ENCODE results near the gene RPH3AL. TPM values are rescaled to one million over a fixed set of nuclear protein-coding genes. Genes with fewer than 3 reads are reported as not detected.

RPH3AL gene
- polyA plus RNA-seq, 1 donor from 2014 or later = 0.87 TPM

- Histone ChIP-seq H3K9ac (ENCODE audit: low read length) (no peak overlapping the region), H3K27ac (ENCODE audit: low read length) (no peak overlapping the region), H3K9me2 (ENCODE audit: insufficient read depth, low read length) (no peaks in the 10 kb centered on the region), H3F3A (ENCODE audit: insufficient read depth, low read length, poor library complexity, severe bottlenecking) (no peaks in the 10 kb centered on the region), H4K20me1 (ENCODE audit: insufficient read depth) (no peaks in the 10 kb centered on the region), H3K4me2 (ENCODE audit: low read length) (no peak overlapping the region), H3K4me3 (ENCODE audit: low read length) (no peak overlapping the region), H3K79me2 (replicated peaks; ENCODE audit: insufficient read depth, low read length) (no peaks in the 10 kb centered on the region), H3K9me3 (ENCODE audit: low read length) (no peaks in the 10 kb centered on the region), H2AFZ (ENCODE audit: low read depth, low read length) (no peak overlapping the region), H3K36me3 (ENCODE audit: insufficient read depth, low read length) (no peaks in the 10 kb centered on the region), H3K27me3 (ENCODE audit: insufficient read depth, low read depth, low read length) (no peaks in the 10 kb centered on the region)
- TF ChIP-seq EP300 (conservative IDR thresholded peaks at IDR 0.05; ENCODE audit: poor library complexity, severe bottlenecking) = no peak
Measured at GRCh38 chr17:395179-395578, 42.6 kb upstream of the RPH3AL start.

GRCh38 chr17:394718-395095 is 42.1 kb upstream of the RPH3AL start:
- no peak overlapping the region for H3K4me3 ChIP-seq (ENCODE audit: low read length)
- TF ChIP-seq SMC3 (conservative IDR thresholded peaks at IDR 0.05; ENCODE audit: poor library complexity) (no peak), TAF1 (IDR thresholded peaks at IDR 0.05; ENCODE audit: low read depth) (no peak), POLR2AphosphoS5 (IDR thresholded peaks at IDR 0.05) (no peak), EP300 (conservative IDR thresholded peaks at IDR 0.05; ENCODE audit: poor library complexity, severe bottlenecking) (no peak), CTCF (IDR thresholded peaks at IDR 0.05; ENCODE audit: poor library complexity, severe bottlenecking) (no peak), REST (IDR thresholded peaks at IDR 0.05; ENCODE audit: borderline replicate concordance) (no peak), RAD21 (conservative IDR thresholded peaks at IDR 0.05) (no peak), MXI1 (conservative IDR thresholded peaks at IDR 0.05; ENCODE audit: poor library complexity, severe bottlenecking) (no peak), EZH2 (IDR thresholded peaks at IDR 0.05; ENCODE audit: borderline replicate concordance, insufficient read depth, low read length, poor library complexity, severe bottlenecking) (no peak)

More at GRCh38 chr17:394718-395095, 42.1 kb upstream of the RPH3AL start:
- H3K79me2 ChIP-seq (replicated peaks; ENCODE audit: insufficient read depth, low read length) = no peaks in the 10 kb centered on the region
- H3K9me2 ChIP-seq (ENCODE audit: insufficient read depth, low read length) = no peaks in the 10 kb centered on the region
- no peaks in the 10 kb centered on the region for H3K27me3 ChIP-seq (ENCODE audit: insufficient read depth, low read depth, low read length)
- H4K20me1 ChIP-seq (ENCODE audit: insufficient read depth) = no peaks in the 10 kb centered on the region
- no peak overlapping the region for H2AFZ ChIP-seq (ENCODE audit: low read depth, low read length)
- no peak overlapping the region for H3K27ac ChIP-seq (ENCODE audit: low read length)
- H3F3A ChIP-seq (ENCODE audit: insufficient read depth, low read length, poor library complexity, severe bottlenecking) = no peaks in the 10 kb centered on the region
- no peaks in the 10 kb centered on the region for H3K9me3 ChIP-seq (ENCODE audit: low read length)
- H3K36me3 ChIP-seq (ENCODE audit: insufficient read depth, low read length) = no peaks in the 10 kb centered on the region
- no peak overlapping the region for H3K9ac ChIP-seq (ENCODE audit: low read length)
- no peak overlapping the region for H3K4me2 ChIP-seq (ENCODE audit: low read length)

Measured in neural cell (in vitro differentiated cells).